GOT3 (cell line): ENCODE measurements around the gene RESP18.

Source experiments
- DNase-seq: peaks from one replicate; lab custom pipeline; 2025; ENCODE audit warnings: mixed read lengths; lab: John Stamatoyannopoulos, UW

RESP18 gene

DNA sequence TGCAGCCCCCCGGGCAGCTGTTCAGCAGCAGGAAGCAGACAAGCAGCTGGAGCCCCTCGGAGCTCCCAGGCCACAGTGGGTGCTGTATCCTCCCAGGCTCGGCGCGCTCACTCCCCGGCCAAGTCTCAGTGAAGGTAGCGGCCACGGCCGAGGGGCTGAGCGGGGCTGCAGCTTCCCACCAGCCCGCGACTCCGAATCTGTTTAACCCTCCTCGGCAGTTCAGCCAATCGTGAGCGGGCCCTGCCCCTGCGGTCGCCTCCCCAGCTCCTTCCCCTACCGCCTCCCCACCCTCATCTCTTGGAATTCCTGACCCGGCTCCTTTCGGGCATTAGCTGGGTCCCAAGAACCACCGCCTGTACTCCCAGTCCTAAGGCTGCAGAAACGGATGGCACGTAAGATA lies at the start of gene RESP18:
Gene RESP18, minus strand, starts transcription at position 203 of the 400 bp plus-strand sequence.
- DNase-seq: no peak

DNA sequence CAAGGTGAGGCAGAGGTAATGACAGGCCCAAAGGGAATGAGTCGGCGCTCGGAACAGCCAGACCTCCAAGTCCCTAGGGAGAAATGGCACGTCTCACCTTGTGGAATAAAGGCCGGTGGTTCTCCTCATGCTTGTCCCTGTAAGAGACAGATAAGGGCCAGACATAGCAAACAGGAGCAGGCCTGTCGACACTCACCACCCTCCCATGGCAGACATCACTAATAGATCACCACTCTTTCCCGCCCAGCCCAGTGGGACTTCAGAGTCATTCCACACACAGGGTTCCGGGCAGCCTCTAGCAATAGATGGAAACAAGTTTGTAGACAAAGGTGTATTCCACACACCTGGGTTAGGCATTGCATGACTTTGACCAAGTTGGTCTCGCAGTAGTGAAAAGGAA lies 48.9 kb upstream of the RESP18 start:
- no peak for DNase-seq

DNA sequence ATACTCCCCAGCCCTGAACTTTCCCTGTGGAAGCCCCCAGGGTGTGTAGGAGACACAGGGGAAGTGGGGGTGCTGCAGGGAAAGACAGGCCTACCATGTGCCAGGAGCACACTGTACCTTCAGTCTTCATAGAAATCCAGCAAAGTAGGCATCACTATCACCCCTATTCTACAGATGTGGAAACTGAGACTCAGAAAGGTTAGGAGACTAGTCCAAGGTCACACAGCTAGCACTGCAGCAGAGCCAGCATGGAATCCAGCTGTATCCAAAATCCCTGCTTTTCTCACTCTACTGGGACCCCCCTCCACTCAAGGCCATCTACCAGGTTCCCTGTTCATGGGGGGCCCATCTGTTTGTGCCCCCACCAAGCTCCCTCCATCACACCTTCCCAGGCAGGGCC lies 48.4 kb upstream of the RESP18 start:
- DNase-seq: no peak

DNA sequence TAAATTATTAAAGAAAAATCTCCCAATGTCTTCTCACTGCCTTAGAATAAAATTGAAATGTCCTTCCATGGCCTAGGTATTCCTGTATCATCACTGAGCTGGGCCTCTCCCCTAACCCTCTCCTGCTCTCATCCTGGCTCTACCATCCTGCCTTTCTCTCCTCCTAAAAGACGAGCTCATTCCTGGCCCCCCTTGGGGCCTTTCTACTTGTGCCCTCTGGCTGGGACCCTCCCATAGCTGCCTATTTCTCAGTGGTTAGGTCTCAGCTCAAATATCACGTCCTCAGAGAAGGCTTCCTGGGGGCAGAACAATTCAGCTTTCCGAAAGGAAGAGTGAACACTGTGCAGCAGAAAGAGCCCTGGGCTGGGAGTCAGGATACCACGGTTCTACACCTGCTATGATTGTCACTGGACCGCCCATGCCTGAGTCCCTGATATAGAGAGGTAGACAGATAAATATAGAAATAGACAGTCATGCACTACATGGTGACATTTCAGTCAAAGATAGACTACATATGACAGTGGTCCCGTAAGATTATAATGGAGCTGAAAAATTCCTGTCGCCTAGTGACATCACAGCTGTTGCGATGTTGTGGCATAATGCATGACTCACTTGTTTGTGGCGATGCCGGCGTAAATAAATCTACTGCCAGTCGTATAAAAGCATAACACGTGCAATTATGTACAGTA lies 45.8 kb upstream of the RESP18 start:
- no peak for DNase-seq

DNA sequence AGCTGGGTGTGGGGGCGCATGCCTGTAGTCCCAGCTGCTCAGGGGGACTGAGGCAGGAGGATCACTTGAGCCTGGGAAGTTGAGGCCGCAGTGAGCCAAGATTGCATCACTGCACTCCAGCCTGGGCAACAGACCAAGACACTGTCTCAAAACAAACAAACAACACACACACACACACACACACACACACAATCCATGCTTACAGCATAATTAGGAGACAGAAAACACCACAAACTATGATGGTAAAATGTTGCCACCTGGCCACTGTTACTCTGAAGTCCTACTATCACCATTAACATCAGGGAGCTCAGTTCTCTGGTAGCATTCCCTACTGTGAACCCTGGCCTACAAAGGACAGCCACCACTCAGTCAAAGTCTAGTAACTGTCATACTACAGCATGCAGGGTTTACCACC lies 36.9 kb upstream of the RESP18 start:
- DNase-seq: no peak

DNA sequence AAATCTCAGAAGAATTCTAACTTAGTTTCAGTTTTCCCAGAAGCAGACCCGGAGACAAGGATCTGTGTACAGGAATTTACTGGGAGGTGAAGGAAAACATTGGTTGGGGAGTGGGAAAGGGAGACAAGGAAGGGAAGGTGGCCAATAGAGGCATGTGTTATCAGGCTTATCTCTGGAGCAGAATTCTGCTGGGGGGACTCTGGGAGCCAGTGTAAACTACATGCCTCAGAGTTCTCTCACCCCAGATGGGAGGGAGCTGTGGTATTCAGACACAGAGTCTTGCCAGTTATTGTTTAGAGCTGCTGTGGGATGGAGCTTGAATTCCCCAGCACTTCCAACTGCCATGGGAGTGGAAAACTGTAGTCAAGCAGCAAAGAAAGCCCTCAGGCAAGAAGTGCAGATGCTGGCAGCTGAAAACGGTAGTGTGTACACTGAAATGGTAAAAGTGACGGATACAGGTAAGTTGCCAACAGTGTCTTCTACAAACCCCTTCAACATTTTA lies 36.2 kb upstream of the RESP18 start:
- no peak for DNase-seq

DNA sequence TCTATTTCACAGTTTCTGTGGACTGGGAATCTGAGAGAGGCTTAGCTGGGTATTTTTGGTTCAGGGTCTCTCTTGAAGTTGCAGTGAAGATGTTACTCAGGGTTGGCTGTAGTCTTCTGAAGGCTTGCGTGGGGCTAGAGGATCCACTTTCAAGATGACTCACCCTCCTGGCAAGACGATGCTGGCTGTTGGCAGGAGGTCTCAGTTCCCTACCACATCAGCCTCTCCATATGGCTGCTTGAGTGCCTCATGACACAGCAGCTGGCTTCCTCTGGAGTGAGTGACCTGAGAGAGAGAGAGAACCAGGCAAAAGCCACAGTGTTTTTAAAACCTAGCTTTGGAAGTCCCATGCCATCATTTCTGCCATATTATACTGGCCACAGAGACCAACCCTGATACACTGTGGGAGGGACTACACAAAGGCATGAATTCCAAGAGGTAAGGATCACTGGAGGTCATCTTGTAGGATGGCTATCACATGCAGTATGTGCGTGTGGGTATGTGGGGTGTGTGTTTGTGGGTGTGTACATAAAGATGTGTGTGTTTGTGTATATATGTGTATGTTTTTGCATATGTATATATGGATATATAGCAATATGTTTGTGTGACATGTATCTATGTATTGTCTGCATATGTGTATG lies 30.1 kb upstream of the RESP18 start:
- peak; percentile 56 for DNase-seq

DNA sequence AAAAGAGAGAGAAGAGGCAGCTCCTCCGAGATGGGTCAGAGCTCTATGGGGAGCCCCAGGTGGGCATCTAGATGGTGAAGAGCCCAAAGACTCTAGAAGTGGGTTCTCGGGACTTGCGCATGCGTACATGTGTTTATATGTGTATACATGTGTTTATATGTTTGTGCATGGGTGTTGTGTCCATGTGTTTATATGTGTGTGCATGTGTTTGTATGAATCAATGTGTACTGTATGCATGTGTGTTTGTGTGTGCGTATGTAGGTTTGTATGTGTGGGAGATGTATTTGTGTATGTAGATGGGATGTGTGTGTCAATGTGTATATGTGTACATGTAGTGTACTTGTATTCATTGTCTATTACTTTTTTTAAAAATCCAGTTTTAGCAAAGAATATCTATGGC lies 29.5 kb upstream of the RESP18 start:
- DNase-seq: no peak

DNA sequence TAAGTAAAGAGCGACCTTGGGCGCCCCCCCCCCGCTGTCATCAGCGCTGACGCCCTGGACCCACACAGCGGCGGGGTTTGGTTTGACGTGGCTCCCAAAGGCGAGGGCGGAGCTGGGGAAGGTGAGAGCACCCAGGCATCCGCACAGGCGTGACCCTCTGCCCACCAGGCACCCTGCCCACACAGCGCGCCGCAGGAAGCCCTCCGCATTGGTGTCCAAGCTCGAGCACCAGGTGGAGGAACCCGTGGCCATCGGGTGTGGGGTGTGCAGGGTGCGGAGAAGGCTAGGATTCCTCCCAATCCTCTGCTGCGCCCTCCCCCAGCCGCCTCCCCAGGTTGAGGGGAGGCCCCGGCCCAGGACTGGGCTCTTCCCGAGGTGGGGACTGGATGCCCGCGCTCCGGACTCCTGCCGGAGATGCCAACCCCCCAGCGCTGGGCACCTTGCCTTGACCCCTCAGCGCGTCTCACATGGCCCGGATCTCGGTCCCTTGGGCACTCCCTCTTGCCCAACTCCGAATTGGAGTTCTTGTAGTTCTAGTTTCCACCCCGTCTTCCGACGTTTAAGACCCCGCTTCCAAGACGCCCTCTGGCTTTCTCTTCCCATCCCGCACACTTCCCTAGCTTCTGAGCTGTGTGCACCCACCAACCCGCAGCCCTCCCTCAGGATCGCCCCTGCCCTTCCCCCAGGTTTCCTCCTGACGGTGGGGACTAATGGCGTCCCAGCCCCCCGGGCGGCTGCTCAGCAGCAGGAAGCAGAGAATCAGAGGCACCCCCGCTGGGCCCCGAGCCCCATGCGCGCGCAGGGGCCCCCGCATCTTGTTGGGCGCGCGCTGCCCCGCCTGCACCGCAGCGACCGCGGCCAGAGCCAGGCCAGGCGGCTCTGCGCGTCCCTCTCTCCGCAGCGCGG lies 25.9 kb upstream of the RESP18 start:
- no peak for DNase-seq

DNA sequence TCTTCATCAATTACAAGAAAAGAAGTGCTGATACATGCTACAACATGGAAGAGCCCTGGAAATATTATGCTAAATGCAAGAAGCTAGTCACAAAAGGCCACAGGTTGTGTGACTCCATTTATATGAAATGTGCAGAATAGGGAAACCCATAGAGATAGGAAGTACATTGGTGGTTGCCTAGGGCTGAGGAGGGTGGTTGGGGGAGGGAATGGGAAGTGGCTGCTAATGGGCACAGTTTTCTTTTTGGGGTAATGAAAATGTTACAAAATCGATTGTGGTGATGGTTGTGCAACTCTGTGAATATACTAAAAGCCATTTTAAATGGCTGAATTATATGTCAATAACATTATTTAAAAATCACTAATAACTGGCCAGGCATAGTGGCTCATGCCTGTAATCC lies 24.3 kb upstream of the RESP18 start:
- DNase-seq: no peak

DNA sequence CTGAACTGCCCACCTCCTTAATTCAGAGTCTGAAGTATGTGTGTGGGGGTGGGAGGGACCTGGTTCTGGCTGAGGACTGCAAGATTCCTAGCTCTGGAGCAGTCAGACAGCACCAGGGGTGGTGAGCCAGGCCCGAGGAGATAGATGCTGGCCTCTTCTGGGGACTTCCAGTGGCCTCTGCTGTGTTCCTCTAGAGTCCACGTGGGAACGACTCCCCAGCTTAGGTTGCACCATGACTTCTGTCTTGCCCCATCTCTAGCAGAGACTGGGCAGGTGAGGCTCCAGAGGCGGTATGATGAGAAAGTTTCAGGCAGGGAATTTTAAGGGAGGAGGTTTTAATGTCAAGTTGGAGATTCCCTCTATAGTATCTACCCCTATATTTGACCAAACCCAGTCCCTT lies 22.0 kb upstream of the RESP18 start:
- DNase-seq: no peak

DNA sequence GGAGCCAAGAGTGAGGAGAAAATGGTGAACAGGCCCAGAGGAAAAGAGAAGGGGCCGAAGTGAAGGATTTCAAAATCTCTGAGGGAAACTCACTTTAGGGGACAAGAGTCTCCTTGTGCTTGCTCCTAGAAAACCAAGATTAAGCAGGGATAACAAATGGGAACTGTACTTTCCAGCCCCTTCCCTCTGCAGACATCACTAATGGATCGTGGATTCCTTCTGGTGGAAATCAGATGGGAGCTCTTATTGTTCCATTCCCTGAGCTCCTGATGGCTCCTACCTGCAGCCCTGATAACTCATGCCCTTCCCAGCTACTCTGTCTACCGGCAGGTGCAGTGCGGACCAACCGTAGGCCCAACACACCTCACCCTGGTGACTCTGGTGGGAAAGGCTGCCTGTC lies 20.6 kb upstream of the RESP18 start:
- DNase-seq: no peak

DNA sequence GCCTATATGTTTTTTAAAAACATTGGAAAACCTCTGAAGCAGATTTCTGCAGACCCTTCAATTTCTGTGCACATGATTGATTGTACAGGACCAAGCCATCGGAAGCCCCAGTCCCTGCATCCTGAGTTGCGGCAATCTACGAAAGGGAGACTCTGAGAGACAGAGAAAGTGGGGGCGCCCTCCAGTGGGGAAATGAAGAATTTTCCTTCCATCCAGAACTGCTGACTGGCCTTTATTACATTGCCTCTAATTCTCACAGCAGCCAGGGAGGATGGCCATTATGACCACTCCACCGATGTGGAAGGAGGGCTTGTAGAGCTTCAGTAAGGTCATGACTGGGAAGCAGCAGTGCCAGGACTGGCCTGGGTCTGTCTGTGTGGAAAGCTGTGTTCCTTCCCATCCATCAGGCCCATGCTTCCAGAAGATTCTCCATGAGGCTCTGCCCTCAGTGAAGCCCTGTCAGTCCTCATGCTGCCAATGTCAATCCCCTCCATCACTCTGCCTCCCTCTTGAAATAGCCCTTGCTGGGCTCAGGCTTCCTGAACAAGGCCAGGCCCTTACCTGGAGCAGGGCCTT lies 20.0 kb upstream of the RESP18 start:
- DNase-seq: no peak

DNA sequence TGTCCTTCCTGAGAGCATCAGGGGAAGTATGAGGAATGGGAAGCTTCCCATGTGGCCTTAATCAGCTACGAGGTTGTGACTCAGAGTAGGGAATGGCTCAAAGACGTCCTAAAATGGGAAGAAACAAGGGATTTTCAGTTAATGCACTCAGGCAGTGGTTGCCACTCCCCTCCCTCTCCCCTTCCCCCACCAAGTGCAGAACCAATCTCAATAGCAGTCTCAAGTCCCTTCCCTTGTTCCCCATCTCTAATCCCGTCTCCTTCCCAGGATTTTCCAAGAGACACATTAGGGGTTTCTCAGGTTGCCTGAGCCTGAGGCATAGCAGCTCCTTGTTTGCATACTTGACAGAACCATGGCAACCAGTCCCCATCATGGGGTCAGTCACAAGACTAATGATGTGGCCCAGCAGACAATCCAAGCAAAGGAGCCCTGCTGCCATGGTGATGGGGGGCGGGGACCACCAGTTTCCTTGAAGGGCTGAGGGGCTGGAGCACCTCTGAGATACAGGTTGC lies 18.2 kb upstream of the RESP18 start:
- DNase-seq: no peak

DNA sequence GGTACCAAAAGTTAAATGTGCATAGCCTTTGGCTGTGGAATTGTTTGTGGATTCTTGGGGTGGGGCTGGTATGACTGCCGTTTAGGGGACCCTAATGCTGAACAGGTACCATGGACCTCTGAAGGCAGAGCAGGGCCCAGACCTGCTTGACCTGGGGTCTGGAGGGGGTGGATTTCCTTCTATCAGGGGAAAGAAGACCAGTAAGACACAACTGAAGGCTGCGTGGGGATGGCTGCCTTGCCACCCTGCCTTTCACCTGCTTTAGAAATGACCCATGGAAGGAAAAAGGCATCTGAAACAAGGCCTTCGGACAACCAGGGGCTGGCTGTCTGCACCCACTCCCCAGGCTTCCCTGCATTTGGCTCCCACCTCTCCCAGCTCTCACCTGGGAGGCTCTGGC lies 17.7 kb upstream of the RESP18 start:
- DNase-seq: no peak

DNA sequence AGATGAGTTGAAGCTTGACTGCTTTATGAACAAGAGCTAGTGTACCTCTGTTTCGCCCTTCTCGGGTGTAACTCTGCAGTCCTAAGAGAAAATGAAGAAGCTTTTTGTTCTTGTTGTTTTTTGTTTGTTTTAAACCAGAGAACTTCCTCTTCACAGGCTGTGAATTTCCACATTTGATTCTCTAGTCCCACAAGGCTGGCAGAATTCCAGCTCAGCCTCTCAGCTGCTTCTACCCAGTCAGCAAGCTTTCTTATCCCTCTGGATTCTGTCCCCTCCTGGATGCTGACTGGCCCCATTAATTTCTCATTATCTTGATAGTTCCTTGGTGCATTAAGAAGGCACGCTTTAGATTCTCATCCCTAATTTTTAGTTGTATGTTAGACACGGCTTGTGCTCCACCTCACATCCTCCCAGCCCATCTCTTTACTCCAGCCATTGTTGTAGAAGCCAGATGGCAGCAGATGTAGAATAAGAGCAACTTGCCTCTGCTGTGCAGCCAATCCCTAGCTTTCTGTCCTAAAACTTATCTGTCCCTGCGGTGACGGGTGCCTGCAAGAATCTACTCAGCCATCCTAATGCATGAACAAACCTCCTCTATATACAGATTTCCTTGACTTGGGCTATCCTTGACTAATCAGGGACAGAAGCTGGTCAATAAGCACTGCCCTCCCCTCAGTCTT lies 12.3 kb upstream of the RESP18 start:
- no peak for DNase-seq

DNA sequence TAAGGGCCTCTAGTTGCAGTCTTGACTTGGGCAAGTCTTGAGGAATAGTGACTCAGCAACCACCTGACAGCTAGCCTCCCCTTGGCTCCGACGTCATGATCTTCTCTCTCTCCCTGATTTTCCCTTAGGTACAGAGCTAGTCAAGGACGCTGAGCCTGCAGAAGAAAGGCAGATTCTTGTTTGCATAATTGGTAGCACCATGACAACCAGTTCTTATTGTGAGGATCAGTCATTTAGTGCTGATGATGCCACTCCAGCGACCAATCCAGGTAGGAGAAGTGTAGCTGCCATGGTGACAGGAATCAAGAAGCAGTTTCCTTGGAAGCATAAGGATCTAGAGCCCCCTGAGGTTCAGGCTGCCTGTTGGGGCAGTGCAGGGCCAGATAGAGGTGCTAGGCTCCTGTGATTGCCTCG lies 2.8 kb upstream of the RESP18 start:
- DNase-seq: no peak

DNA sequence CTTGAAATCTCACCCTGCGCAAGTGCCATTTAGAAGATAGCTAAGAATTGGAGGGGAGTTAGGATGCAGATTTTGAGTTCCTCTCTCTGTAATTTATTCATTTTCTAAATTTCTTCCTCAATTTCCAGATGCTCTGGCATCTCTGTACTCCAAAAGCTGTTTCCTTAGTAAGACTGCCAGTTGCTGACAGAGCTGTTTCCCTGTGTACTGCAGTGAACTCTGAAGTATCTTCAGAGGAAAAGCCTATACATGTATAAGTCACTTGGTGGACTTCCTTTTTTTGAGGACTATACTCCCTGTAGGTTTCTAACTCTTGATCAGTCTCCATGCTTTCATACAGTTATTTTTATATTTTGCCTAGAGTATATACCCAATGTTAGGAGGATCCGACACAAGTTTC lies 1.5 kb upstream of the RESP18 start:
- no peak for DNase-seq

DNA sequence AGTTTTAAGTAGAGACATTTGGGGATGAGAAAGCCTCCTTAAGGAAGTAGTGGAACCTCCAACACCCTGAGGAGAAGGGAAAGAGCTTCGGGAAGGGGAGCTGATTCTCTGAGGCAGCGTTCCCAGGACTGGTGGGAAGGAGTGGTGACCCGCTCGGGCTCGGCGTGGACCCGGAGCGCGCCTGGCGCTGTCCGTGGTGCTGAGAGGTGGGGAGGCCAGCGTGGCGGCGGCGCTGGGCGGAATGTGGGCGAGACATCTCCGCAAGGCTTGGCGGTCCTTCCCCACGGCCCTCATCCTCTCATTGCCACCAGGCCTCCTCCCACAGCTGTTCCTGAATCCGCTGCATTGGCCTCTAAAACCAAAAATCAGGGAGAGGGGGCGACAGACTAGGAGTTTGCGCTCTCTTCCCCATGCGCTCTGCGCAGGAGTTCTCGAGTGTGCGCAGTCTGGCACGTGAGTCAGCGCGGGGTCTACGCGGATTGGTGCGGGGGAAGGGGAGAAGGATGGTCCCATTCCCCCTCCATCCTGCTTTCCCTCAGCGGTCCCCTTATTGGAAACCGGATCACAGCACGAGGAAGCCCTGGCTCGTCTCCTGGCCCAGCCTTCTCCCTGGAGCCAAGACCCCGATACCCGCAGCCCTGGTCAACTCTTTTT lies 857 bp downstream of the RESP18 start:
- no peak for DNase-seq

DNA sequence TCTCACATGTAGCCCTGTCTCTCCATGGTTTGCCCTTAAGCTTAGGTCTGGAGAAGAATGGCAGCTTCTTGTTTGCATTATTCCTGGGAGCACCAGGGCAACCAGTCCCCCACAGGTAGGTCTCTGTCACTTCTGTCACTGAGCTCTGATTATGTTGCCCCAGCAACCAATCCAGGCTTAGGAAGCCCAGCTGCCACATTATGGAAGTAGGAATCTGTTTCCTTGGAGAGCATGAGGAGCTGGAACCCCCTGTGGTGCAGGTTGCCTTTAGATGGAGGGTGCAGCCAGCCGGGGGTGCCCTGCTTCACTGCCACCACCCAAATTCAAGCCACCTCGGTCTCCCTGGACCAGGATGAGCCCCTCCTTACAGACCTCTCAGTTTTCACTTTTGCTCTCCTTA lies 4.8 kb downstream of the RESP18 start:
- DNase-seq: no peak
